Measurements from ENCODE around the gene GRPR. TPM values are rescaled to one million over a fixed set of nuclear protein-coding genes. Genes with fewer than 3 reads are reported as not detected.

Gene GRPR
- polyA plus RNA-seq, 1 donor (not counting 4 experiments of a cell fraction or from before 2014, with no cell fraction given), result 0.08 TPM

DNA sequence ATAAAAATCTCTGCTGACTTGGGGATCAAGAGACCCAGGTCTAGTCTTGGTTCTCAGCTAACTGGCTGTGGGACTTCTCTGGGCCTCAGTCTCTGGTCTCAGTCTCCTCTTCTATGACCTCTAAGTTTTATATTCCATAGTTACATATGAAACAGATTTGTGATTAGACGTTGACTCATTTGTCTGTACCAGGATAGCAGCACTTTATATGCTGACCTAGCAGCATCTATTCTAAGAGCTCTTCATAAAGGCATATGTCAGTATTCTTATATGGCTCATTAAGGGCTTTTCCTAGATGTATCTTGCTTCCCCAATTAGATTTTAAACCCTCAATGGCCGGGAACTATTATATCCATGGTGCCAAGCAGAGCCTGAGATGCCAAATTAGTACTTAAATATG, 12.7 kb downstream of the GRPR start:
- Histone ChIP-seq H3K4me3 (ENCODE audit: control insufficient read depth in 2 of 3, extremely low read depth in 1 of 3, insufficient read depth in 2 of 3, low read depth in 1 of 3, low read length in 3 of 3) (no peak overlapping the region), H3K9me3 (ENCODE audit: control insufficient read depth, low read depth, low read length) (no peaks in the 10 kb centered on the region), H3K9ac (ENCODE audit: control insufficient read depth, extremely low read depth, insufficient read depth, low read length) (no peak overlapping the region), H3K27me3 (ENCODE audit: control insufficient read depth, extremely low read depth, insufficient read depth, low read length) (no peaks in the 10 kb centered on the region), H3K4me2 (ENCODE audit: control insufficient read depth, extremely low read depth, insufficient read depth, low read depth, low read length) (no peak overlapping the region), H3K27ac (ENCODE audit: control insufficient read depth, insufficient read depth, low read length) (no peak overlapping the region), H4K20me1 (ENCODE audit: control insufficient read depth, extremely low read depth, insufficient read depth, low read length) (no peaks in the 10 kb centered on the region), H3K9me1 (ENCODE audit: control insufficient read depth, extremely low read depth, insufficient read depth, low read length) (no peaks in the 10 kb centered on the region), H3K36me3 (ENCODE audit: control insufficient read depth in 2 of 2, extremely low read depth in 1 of 2, insufficient read depth in 2 of 2, low read length in 2 of 2) (no peaks in the 10 kb centered on the region), H3K4me1 (ENCODE audit: control insufficient read depth, extremely low read depth, insufficient read depth, low read length) (no peaks in the 10 kb centered on the region), H2AFZ (ENCODE audit: control insufficient read depth, low read length) (no peak overlapping the region), H3K79me2 (ENCODE audit: control insufficient read depth, insufficient read depth, low read length) (no peaks in the 10 kb centered on the region)
- dilution Hi-C loops (cut with MboI; ENCODE audit: extremely low pct_ligation_motif_present, low sequenced_read_pairs), result no loop called here
- DNase-seq (ENCODE audit: low read depth, low spot score), result no peak
- TF ChIP-seq EZH2 (IDR thresholded peaks at IDR 0.05; ENCODE audit: low read length), result no peak
- TF ChIP-seq, protein P1, sequence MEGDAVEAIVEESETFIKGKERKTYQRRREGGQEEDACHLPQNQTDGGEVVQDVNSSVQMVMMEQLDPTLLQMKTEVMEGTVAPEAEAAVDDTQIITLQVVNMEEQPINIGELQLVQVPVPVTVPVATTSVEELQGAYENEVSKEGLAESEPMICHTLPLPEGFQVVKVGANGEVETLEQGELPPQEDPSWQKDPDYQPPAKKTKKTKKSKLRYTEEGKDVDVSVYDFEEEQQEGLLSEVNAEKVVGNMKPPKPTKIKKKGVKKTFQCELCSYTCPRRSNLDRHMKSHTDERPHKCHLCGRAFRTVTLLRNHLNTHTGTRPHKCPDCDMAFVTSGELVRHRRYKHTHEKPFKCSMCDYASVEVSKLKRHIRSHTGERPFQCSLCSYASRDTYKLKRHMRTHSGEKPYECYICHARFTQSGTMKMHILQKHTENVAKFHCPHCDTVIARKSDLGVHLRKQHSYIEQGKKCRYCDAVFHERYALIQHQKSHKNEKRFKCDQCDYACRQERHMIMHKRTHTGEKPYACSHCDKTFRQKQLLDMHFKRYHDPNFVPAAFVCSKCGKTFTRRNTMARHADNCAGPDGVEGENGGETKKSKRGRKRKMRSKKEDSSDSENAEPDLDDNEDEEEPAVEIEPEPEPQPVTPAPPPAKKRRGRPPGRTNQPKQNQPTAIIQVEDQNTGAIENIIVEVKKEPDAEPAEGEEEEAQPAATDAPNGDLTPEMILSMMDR (optimal IDR thresholded peaks at IDR 0.05 in 1 of 3, IDR thresholded peaks at IDR 0.05 in 1 of 3, conservative IDR thresholded peaks at IDR 0.05 in 1 of 3; ENCODE audit: extremely low read depth in 1 of 3, insufficient read depth in 2 of 3, low read length in 3 of 3), result no peak
- FAIRE-seq, result no peak

DNA sequence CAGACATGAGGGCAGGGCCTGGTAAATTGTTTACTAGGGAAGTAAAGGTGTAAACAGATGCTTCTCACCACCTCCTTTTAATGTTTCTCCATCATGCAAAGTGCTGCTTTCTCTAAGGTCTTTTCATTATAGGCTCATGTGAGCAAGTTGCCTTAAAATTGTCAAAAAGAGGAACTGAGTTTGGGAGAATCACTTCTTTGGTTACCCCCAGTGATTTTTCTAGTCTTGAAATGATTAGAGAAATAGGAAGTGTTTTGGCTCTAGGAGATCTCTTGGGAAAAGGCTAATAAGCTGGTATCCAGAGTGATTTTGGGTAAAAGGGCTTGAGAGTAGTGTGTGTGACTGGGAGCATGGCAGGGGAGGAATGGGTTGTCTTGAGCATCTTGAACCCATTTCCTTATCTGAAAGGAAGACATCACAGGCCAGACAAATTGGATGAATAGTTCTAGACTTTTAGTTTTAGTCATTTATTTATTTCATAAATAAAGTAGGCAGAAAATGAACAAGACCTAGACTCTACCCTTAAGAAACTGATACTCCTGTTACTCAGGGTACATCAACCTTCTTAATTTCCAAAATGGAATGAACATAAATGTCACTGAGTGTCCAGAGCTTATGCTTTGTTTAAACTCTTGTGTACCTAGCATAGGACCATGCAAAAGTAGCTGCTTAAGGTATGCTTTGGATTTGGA, 14.2 kb downstream of the GRPR start:
- no peaks in the 10 kb centered on the region for H3K9me3 ChIP-seq (ENCODE audit: control insufficient read depth, low read depth, low read length)
- dilution Hi-C loops (cut with MboI; ENCODE audit: extremely low pct_ligation_motif_present, low sequenced_read_pairs), result no loop called here
- no peak for TF ChIP-seq EZH2 (IDR thresholded peaks at IDR 0.05; ENCODE audit: low read length)
- TF ChIP-seq, protein P1 (optimal IDR thresholded peaks at IDR 0.05 in 1 of 3, IDR thresholded peaks at IDR 0.05 in 1 of 3, conservative IDR thresholded peaks at IDR 0.05 in 1 of 3; ENCODE audit: extremely low read depth in 1 of 3, insufficient read depth in 2 of 3, low read length in 3 of 3), result no peak
- no peaks in the 10 kb centered on the region for H3K4me1 ChIP-seq (ENCODE audit: control insufficient read depth, extremely low read depth, insufficient read depth, low read length)
- no peak overlapping the region for H3K27ac ChIP-seq (ENCODE audit: control insufficient read depth, insufficient read depth, low read length)
- no peaks in the 10 kb centered on the region for H3K27me3 ChIP-seq (ENCODE audit: control insufficient read depth, extremely low read depth, insufficient read depth, low read length)
- no peaks in the 10 kb centered on the region for H3K79me2 ChIP-seq (ENCODE audit: control insufficient read depth, insufficient read depth, low read length)
- no peak overlapping the region for H3K4me3 ChIP-seq (ENCODE audit: control insufficient read depth in 2 of 3, extremely low read depth in 1 of 3, insufficient read depth in 2 of 3, low read depth in 1 of 3, low read length in 3 of 3)
- H3K9me1 ChIP-seq (ENCODE audit: control insufficient read depth, extremely low read depth, insufficient read depth, low read length), result no peaks in the 10 kb centered on the region
- H3K36me3 ChIP-seq (ENCODE audit: control insufficient read depth in 2 of 2, extremely low read depth in 1 of 2, insufficient read depth in 2 of 2, low read length in 2 of 2), result no peaks in the 10 kb centered on the region
- no peak overlapping the region for H3K4me2 ChIP-seq (ENCODE audit: control insufficient read depth, extremely low read depth, insufficient read depth, low read depth, low read length)
- DNase-seq (ENCODE audit: low read depth, low spot score), result no peak
- FAIRE-seq, result no peak
- no peaks in the 10 kb centered on the region for H4K20me1 ChIP-seq (ENCODE audit: control insufficient read depth, extremely low read depth, insufficient read depth, low read length)
- no peak overlapping the region for H3K9ac ChIP-seq (ENCODE audit: control insufficient read depth, extremely low read depth, insufficient read depth, low read length)
- H2AFZ ChIP-seq (ENCODE audit: control insufficient read depth, low read length), result no peak overlapping the region
